ENCODE results near the gene ATP2B2. TPM values are rescaled to one million over a fixed set of nuclear protein-coding genes. Genes with fewer than 3 reads are reported as not detected.

The ATP2B2 gene
- total and polyA plus RNA-seq, 8 donors = 0.11 to 0.75 (median 0.21) TPM

DNA sequence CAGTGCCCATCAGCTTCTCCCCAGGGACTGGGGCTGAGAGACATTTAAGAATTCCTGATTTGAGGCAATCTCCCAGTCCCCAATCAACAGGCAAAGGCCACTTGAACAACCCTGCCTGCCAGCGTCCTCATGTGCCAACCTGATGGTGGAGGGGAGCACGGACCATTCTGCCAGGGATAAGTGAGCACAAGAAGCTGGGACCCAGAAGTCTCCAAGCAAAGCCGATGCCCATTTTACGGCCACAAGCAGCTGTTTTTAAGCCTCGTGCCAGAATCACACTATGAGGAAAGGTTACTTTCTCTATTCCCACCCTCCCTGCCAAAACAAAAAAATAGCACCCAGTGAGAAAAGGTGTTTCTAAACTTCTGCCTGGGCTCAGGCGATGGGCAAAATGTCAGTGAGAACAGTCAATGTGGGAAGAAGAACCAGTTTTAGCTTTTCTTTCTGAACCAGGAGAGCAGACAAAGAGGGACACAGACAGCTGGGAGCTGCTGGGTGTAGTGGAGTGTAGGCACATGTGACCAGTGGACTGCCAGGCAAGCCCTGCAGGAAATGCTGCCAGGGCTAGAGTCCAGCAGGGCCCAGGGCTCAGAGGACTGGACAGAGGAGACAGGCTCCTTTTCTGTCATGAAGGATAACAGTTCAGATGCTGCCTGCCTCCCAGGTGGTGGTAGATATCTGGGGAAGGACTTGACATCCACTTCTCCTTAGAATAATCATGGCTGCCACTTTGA, 57.7 kb downstream of the ATP2B2 start:
- no peak for DNase-seq
- H3K4me3 ChIP-seq = no peak overlapping the region
- no peak for FAIRE-seq
- H3K27ac ChIP-seq = no peak overlapping the region
- no peaks in the 10 kb centered on the region for H3K36me3 ChIP-seq
- no peaks in the 10 kb centered on the region for H3K9me3 ChIP-seq
- intact Hi-C loops (cut with DNase I) = no loop called here
- no peaks in the 10 kb centered on the region for H3K4me1 ChIP-seq
- WGBS, 2 donors = 60 to 63% methylated on average over 6 of the region's 6 CpGs
- no peaks in the 10 kb centered on the region for H3K27me3 ChIP-seq
- TF ChIP-seq, protein P1, sequence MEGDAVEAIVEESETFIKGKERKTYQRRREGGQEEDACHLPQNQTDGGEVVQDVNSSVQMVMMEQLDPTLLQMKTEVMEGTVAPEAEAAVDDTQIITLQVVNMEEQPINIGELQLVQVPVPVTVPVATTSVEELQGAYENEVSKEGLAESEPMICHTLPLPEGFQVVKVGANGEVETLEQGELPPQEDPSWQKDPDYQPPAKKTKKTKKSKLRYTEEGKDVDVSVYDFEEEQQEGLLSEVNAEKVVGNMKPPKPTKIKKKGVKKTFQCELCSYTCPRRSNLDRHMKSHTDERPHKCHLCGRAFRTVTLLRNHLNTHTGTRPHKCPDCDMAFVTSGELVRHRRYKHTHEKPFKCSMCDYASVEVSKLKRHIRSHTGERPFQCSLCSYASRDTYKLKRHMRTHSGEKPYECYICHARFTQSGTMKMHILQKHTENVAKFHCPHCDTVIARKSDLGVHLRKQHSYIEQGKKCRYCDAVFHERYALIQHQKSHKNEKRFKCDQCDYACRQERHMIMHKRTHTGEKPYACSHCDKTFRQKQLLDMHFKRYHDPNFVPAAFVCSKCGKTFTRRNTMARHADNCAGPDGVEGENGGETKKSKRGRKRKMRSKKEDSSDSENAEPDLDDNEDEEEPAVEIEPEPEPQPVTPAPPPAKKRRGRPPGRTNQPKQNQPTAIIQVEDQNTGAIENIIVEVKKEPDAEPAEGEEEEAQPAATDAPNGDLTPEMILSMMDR (IDR thresholded peaks at IDR 0.05) = no peak
- no peak for ATAC-seq

GRCh38 chr3:10447110-10447509, 58.3 kb downstream of the ATP2B2 start:
- H3K27me3 ChIP-seq = no peaks in the 10 kb centered on the region
- no peaks in the 10 kb centered on the region for H3K9me3 ChIP-seq
- intact Hi-C loops (cut with DNase I) = no loop called here
- H3K36me3 ChIP-seq = no peaks in the 10 kb centered on the region
- TF ChIP-seq, protein P1 (IDR thresholded peaks at IDR 0.05) = no peak
- no peaks in the 10 kb centered on the region for H3K4me1 ChIP-seq
- FAIRE-seq = no peak
- WGBS, 2 donors = 72 to 78% methylated on average over 5 of the region's 5 CpGs
- no peak for DNase-seq
- no peak overlapping the region for H3K27ac ChIP-seq
- no peak overlapping the region for H3K4me3 ChIP-seq
- no peak for ATAC-seq

GRCh38 chr3:10445561-10446175, 59.7 kb downstream of the ATP2B2 start:
- ATAC-seq (no peak), FAIRE-seq (no peak), DNase-seq (no peak)
- no peaks in the 10 kb centered on the region for H3K27me3 ChIP-seq
- no peak overlapping the region for H3K4me3 ChIP-seq
- H3K9me3 ChIP-seq = no peaks in the 10 kb centered on the region
- no peak overlapping the region for H3K27ac ChIP-seq
- no peaks in the 10 kb centered on the region for H3K36me3 ChIP-seq
- TF ChIP-seq, protein P1 (IDR thresholded peaks at IDR 0.05) = no peak
- intact Hi-C loops (cut with DNase I) = no loop called here
- H3K4me1 ChIP-seq = no peaks in the 10 kb centered on the region
- WGBS, 2 donors = 45 to 55% methylated on average over 9 of the region's 9 CpGs

GRCh38 chr3:10444511-10444910, 60.9 kb downstream of the ATP2B2 start:
- no peak for FAIRE-seq
- intact Hi-C loops (cut with DNase I) = no loop called here
- H3K27me3 ChIP-seq = no peaks in the 10 kb centered on the region
- ATAC-seq = no peak
- H3K4me3 ChIP-seq = no peak overlapping the region
- TF ChIP-seq, protein P1 (IDR thresholded peaks at IDR 0.05) = no peak
- no peaks in the 10 kb centered on the region for H3K9me3 ChIP-seq
- DNase-seq = no peak
- H3K36me3 ChIP-seq = no peaks in the 10 kb centered on the region
- 60 to 69% methylated on average over 10 of the region's 10 CpGs for WGBS, 2 donors
- no peaks in the 10 kb centered on the region for H3K4me1 ChIP-seq
- no peak overlapping the region for H3K27ac ChIP-seq

DNA sequence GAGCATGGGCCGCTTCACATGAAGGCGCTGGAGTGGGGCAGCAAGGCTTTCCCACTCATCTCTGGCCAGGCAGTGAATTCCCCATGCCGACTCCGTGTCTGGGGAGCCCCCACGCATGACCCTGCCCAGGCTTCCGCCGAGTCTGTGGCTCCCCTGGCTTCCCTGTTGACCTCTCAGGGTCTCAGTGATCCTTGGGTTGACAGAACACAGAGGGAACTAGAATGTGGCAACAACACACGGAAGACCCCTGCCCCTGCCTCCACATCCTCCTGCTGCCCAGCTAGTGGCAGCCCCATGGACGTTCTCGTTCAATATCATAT, 61.3 kb downstream of the ATP2B2 start:
- FAIRE-seq = no peak
- Histone ChIP-seq H3K27me3 (no peaks in the 10 kb centered on the region), H3K9me3 (no peaks in the 10 kb centered on the region), H3K36me3 (no peaks in the 10 kb centered on the region), H3K27ac (no peak overlapping the region), H3K4me1 (no peaks in the 10 kb centered on the region), H3K4me3 (no peak overlapping the region)
- intact Hi-C loops (cut with DNase I) = no loop called here
- ATAC-seq = no peak
- DNase-seq = no peak
- WGBS, 2 donors = 59 to 66% methylated on average over 10 of the region's 10 CpGs
- TF ChIP-seq, protein P1 (IDR thresholded peaks at IDR 0.05) = no peak

All from pancreas (tissue), 10 donors.